CD1c-positive myeloid dendritic cell (primary cell): ENCODE measurements around the gene NCK1.
"Not testable (repeated sequence)": the region's sequence is repeated elsewhere in the genome, so short reads cannot be mapped to it uniquely, and the experiment has no call there.

Source experiments
- DNase-seq: peaks from one replicate; pipeline ENCODE4 v3.0.0-alpha.2; 2016; ENCODE audit errors: extremely low spot score

Gene NCK1

GRCh38 chr3:136946978-136947377 is 85.0 kb downstream of the NCK1 start:
- no peak for DNase-seq

- DNase-seq = no peak
Observed at GRCh38 chr3:136947477-136947876, 85.5 kb downstream of the NCK1 start.

- peak; percentile 35 for DNase-seq
Observed at GRCh38 chr3:136949146-136949545, 87.1 kb downstream of the NCK1 start.

GRCh38 chr3:136949708-136950107 is 87.7 kb downstream of the NCK1 start:
- no peak for DNase-seq

GRCh38 chr3:136950623-136951022 is 88.6 kb downstream of the NCK1 start:
- peak; percentile 51 for DNase-seq

- no peak for DNase-seq
Observed at GRCh38 chr3:136952292-136952691, 90.3 kb downstream of the NCK1 start.

- DNase-seq = no peak
Observed at GRCh38 chr3:136954251-136954650, 92.2 kb downstream of the NCK1 start.

GRCh38 chr3:136954980-136955780 is 93.2 kb downstream of the NCK1 start:
- DNase-seq = no peak

- no peak for DNase-seq
Observed at GRCh38 chr3:136955813-136956212, 93.8 kb downstream of the NCK1 start.

GRCh38 chr3:136956971-136957370 is 95.0 kb downstream of the NCK1 start:
- no peak for DNase-seq

GRCh38 chr3:136957751-136958288 is 95.8 kb downstream of the NCK1 start, which contains the start of gene IL20RB:
TSS of gene IL20RB (plus strand) at chr3:136957983. CDS start at chr3:136958114, 131 bp downstream.
- DNase-seq = no peak

- DNase-seq = no peak
Observed at GRCh38 chr3:136958939-136959338, 96.9 kb downstream of the NCK1 start.

- DNase-seq = no peak
Observed at GRCh38 chr3:136959599-136959998, 97.6 kb downstream of the NCK1 start.

- DNase-seq = no peak
Observed at GRCh38 chr3:136960838-136961836, 99.1 kb downstream of the NCK1 start.

- no peak for DNase-seq
Observed at GRCh38 chr3:136962927-136963326, 100.9 kb downstream of the NCK1 start.

GRCh38 chr3:136969539-136969938 is 107.5 kb downstream of the NCK1 start:
- not testable (repeated sequence) for DNase-seq

GRCh38 chr3:136973352-136973751 is 111.3 kb downstream of the NCK1 start:
- no peak for DNase-seq

- DNase-seq = no peak
Observed at GRCh38 chr3:136974670-136975069, 112.7 kb downstream of the NCK1 start.

- no peak for DNase-seq
Observed at GRCh38 chr3:136979204-136979603, 117.2 kb downstream of the NCK1 start.

GRCh38 chr3:136979684-136980083 is 117.7 kb downstream of the NCK1 start:
- DNase-seq = no peak

- no peak for DNase-seq
Observed at GRCh38 chr3:136982033-136982432, 120.0 kb downstream of the NCK1 start.

- DNase-seq = no peak
Observed at GRCh38 chr3:136982520-136983138, 120.6 kb downstream of the NCK1 start.
